ENCODE measurements around the gene CLIC3. TPM values are rescaled to one million over a fixed set of nuclear protein-coding genes. Genes with fewer than 3 reads are reported as not detected.

The CLIC3 gene
- total RNA-seq, 1 donor from 2014 or later: not detected

GRCh38 chr9:136970361-136970760 lies 26.0 kb downstream of the CLIC3 start:
- Mint-ChIP-seq H3K27me3 (ENCODE audit: insufficient read depth, low read depth) (peaks cover 6% of the 10 kb centered on the region), H3K9me3 (no peaks in the 10 kb centered on the region), H3K4me1 (peaks cover 10% of the 10 kb centered on the region), H3K36me3 (no peaks in the 10 kb centered on the region), H3K4me3 (no peak overlapping the region), H3K27ac (no peak overlapping the region)
- no peaks in the 10 kb centered on the region for H3F3A ChIP-seq (ENCODE audit: low read depth)
- H3K36me3 ChIP-seq: no peaks in the 10 kb centered on the region
- no peaks in the 10 kb centered on the region for H3K27me3 ChIP-seq
- TF ChIP-seq EZH2 (IDR thresholded peaks at IDR 0.05) (no peak), CTCF (IDR thresholded peaks at IDR 0.05) (no peak), EZH2phosphoT487 (IDR thresholded peaks at IDR 0.05) (no peak)
- no peak overlapping the region for H3K27ac ChIP-seq
- H4K20me1 ChIP-seq (ENCODE audit: low read depth): no peaks in the 10 kb centered on the region
- no peak overlapping the region for H3K4me3 ChIP-seq
- H3K4me1 ChIP-seq: peaks cover 6% of the 10 kb centered on the region
- H3K79me2 ChIP-seq (ENCODE audit: low read depth): no peaks in the 10 kb centered on the region
- H3K9ac ChIP-seq: no peak overlapping the region
- no peak overlapping the region for H2AFZ ChIP-seq (replicated peaks)
- no peak overlapping the region for H3K4me2 ChIP-seq
- H3K9me3 ChIP-seq (ENCODE audit: low read depth): no peaks in the 10 kb centered on the region
- no peak for DNase-seq (ENCODE audit: low spot score)

GRCh38 chr9:136969774-136970173 lies 26.6 kb downstream of the CLIC3 start:
- Histone ChIP-seq H3K9me3 (ENCODE audit: low read depth) (no peaks in the 10 kb centered on the region), H3K4me3 (no peak overlapping the region), H2AFZ (replicated peaks) (no peak overlapping the region), H3F3A (ENCODE audit: low read depth) (no peaks in the 10 kb centered on the region), H3K4me2 (no peak overlapping the region), H3K9ac (no peak overlapping the region), H3K4me1 (peaks cover 6% of the 10 kb centered on the region), H3K27ac (no peak overlapping the region), H3K36me3 (no peaks in the 10 kb centered on the region), H3K79me2 (ENCODE audit: low read depth) (no peaks in the 10 kb centered on the region), H3K27me3 (no peaks in the 10 kb centered on the region), H4K20me1 (ENCODE audit: low read depth) (no peaks in the 10 kb centered on the region)
- DNase-seq (ENCODE audit: low spot score): no peak
- Mint-ChIP-seq H3K36me3 (no peaks in the 10 kb centered on the region), H3K27ac (no peak overlapping the region), H3K4me3 (no peak overlapping the region), H3K9me3 (no peaks in the 10 kb centered on the region), H3K27me3 (ENCODE audit: insufficient read depth, low read depth) (peaks cover 4% of the 10 kb centered on the region), H3K4me1 (peaks cover 11% of the 10 kb centered on the region)
- TF ChIP-seq EZH2 (IDR thresholded peaks at IDR 0.05) (no peak), CTCF (IDR thresholded peaks at IDR 0.05) (no peak), EZH2phosphoT487 (IDR thresholded peaks at IDR 0.05) (no peak)

GRCh38 chr9:136969150-136969549 lies 27.2 kb downstream of the CLIC3 start:
- H3F3A ChIP-seq (ENCODE audit: low read depth): no peaks in the 10 kb centered on the region
- Mint-ChIP-seq H3K4me3 (no peak overlapping the region), H3K27ac (no peak overlapping the region), H3K36me3 (no peaks in the 10 kb centered on the region), H3K9me3 (no peaks in the 10 kb centered on the region), H3K4me1 (peaks cover 13% of the 10 kb centered on the region), H3K27me3 (ENCODE audit: insufficient read depth, low read depth) (peaks cover 4% of the 10 kb centered on the region)
- no peaks in the 10 kb centered on the region for H3K27me3 ChIP-seq
- H3K79me2 ChIP-seq (ENCODE audit: low read depth): no peaks in the 10 kb centered on the region
- no peaks in the 10 kb centered on the region for H3K36me3 ChIP-seq
- H3K4me3 ChIP-seq: no peak overlapping the region
- peaks cover 6% of the 10 kb centered on the region for H3K4me1 ChIP-seq
- DNase-seq (ENCODE audit: low spot score): no peak
- no peak overlapping the region for H3K9ac ChIP-seq
- no peak overlapping the region for H3K4me2 ChIP-seq
- no peaks in the 10 kb centered on the region for H4K20me1 ChIP-seq (ENCODE audit: low read depth)
- H2AFZ ChIP-seq (replicated peaks): no peak overlapping the region
- no peaks in the 10 kb centered on the region for H3K9me3 ChIP-seq (ENCODE audit: low read depth)
- TF ChIP-seq CTCF (IDR thresholded peaks at IDR 0.05) (no peak), EZH2phosphoT487 (IDR thresholded peaks at IDR 0.05) (no peak), EZH2 (IDR thresholded peaks at IDR 0.05) (no peak)
- H3K27ac ChIP-seq: no peak overlapping the region
